ENCODE data around the gene TLE5. TPM values are rescaled to one million over a fixed set of nuclear protein-coding genes. Genes with fewer than 3 reads are reported as not detected.

The TLE5 gene
- total and polyA plus RNA-seq, 7 donors, result 561 to 714 (median 588) TPM

GRCh38 chr19:3045885-3046697, 16.2 kb downstream of the TLE5 start:
- no peaks in the 10 kb centered on the region for H3K36me3 ChIP-seq
- H3K27ac ChIP-seq, result peak overlapping the region; percentile 81 to 98 (median 94)
- no peak for DNase-seq
- TF ChIP-seq POLR2AphosphoS5 (IDR thresholded peaks at IDR 0.05) (no peak), EP300 (IDR thresholded peaks at IDR 0.05) (no peak), CTCF (IDR thresholded peaks at IDR 0.05) (no peak), POLR2A (IDR thresholded peaks at IDR 0.05) (no peak)
- peaks cover 0 to 36% (median 33%) of the 10 kb centered on the region in 4 donors for H3K4me1 ChIP-seq
- intact Hi-C loops (cut with DNase I), result loop anchor here (5.0 kb wide), 1 partner anchor 64 kb away; no protein-coding TSS in a partner anchor
- H3K27me3 ChIP-seq, result no peaks in the 10 kb centered on the region
- peak overlapping the region in 1 of 4 donors; percentile 76 for H3K4me3 ChIP-seq
- WGBS, 2 donors, result 27 to 52% methylated on average over 16 of the region's 16 CpGs
- no peaks in the 10 kb centered on the region for H3K9me3 ChIP-seq

- WGBS, 2 donors, result 78 to 90% methylated on average over 6 of the region's 6 CpGs
- no peaks in the 10 kb centered on the region for H3K27me3 ChIP-seq
- no peak overlapping the region for H3K4me3 ChIP-seq
- intact Hi-C loops (cut with DNase I), result loop anchor here (5.0 kb wide), 1 partner anchor 63 kb away; no protein-coding TSS in a partner anchor
- peaks cover 0 to 36% (median 33%) of the 10 kb centered on the region in 4 donors for H3K4me1 ChIP-seq
- H3K27ac ChIP-seq, result peak overlapping the region in 2 of 4 donors; percentile 98
- H3K36me3 ChIP-seq, result no peaks in the 10 kb centered on the region
- no peak for DNase-seq
- H3K9me3 ChIP-seq, result no peaks in the 10 kb centered on the region
- TF ChIP-seq POLR2AphosphoS5 (IDR thresholded peaks at IDR 0.05) (no peak), CTCF (IDR thresholded peaks at IDR 0.05) (no peak), EP300 (IDR thresholded peaks at IDR 0.05) (no peak), POLR2A (IDR thresholded peaks at IDR 0.05) (no peak)
Measured at GRCh38 chr19:3045191-3045590, 17.1 kb downstream of the TLE5 start.

- Histone ChIP-seq H3K27me3 (no peaks in the 10 kb centered on the region), H3K27ac (peak overlapping the region in 3 of 4 donors; percentile 51 to 69 (median 59)), H3K4me1 (peaks cover 0 to 30% (median 27%) of the 10 kb centered on the region in 4 donors), H3K4me3 (peak overlapping the region in 3 of 4 donors; percentile 29 to 37 (median 34)), H3K9me3 (no peaks in the 10 kb centered on the region), H3K36me3 (no peaks in the 10 kb centered on the region)
- intact Hi-C loops (cut with DNase I), result no loop called here
- WGBS, 2 donors, result 52 to 65% methylated on average over 15 of the region's 15 CpGs
- TF ChIP-seq CTCF (IDR thresholded peaks at IDR 0.05) (no peak), POLR2AphosphoS5 (IDR thresholded peaks at IDR 0.05) (no peak), POLR2A (IDR thresholded peaks at IDR 0.05) (no peak), EP300 (IDR thresholded peaks at IDR 0.05) (no peak)
- no peak for DNase-seq
Measured at GRCh38 chr19:3042621-3043267, 19.6 kb downstream of the TLE5 start.

GRCh38 chr19:3041761-3042620, 20.3 kb downstream of the TLE5 start:
- no peak for DNase-seq
- TF ChIP-seq EP300 (IDR thresholded peaks at IDR 0.05) (no peak), POLR2AphosphoS5 (IDR thresholded peaks at IDR 0.05) (no peak), CTCF (IDR thresholded peaks at IDR 0.05) (no peak), POLR2A (IDR thresholded peaks at IDR 0.05) (no peak)
- 25 to 59% methylated on average over 40 of the region's 40 CpGs for WGBS, 2 donors
- Histone ChIP-seq H3K27me3 (no peaks in the 10 kb centered on the region), H3K36me3 (no peaks in the 10 kb centered on the region), H3K4me3 (peak overlapping the region in 3 of 4 donors; percentile 29 to 37 (median 34)), H3K4me1 (peaks cover 0 to 24% (median 23%) of the 10 kb centered on the region in 4 donors), H3K9me3 (no peaks in the 10 kb centered on the region), H3K27ac (peak overlapping the region in 3 of 4 donors; percentile 51 to 69 (median 59))
- intact Hi-C loops (cut with DNase I), result no loop called here

All from sigmoid colon (tissue), 7 donors.